Heart left ventricle (tissue), 16 donors: Measurements from ENCODE around the gene ZP4. TPM values are rescaled to one million over a fixed set of nuclear protein-coding genes. Genes with fewer than 3 reads are reported as not detected.

Experiments used
- ATAC-seq, 4 donors: fragments of 200-7000 bp; cut with Tn5 transposase; one replicate each; pipeline ENCODE4 v1.9.1; 2020 to 2022; ENCODE audit warnings: moderate library complexity in 4 of 4, mild to moderate bottlenecking in 3 of 4, moderate number of reproducible peaks in 1 of 4
- DNase-seq, 5 donors: peaks; one replicate each; pipeline ENCODE4 v3.0.0-alpha.2; 2020
- H3K27ac ChIP-seq, 12 donors: fragments of 200-600 bp; sonication (generic) in 4 of 12; one replicate each; pipeline versions ENCODE4 v1.5.0 to v1.8.0; 2016 to 2022; ENCODE audit warnings: mild to moderate bottlenecking in 2 of 12
- H3K27me3 ChIP-seq, 9 donors: fragments of 200-600 bp; sonication (generic) in 2 of 9; one replicate each; pipeline versions ENCODE4 v1.5.1 to v1.8.0; 2016 to 2022; ENCODE audit warnings: mild to moderate bottlenecking in 3 of 9
- H3K36me3 ChIP-seq, 9 donors: fragments of 200-600 bp; sonication (generic) in 2 of 9; one replicate each; pipeline versions ENCODE4 v1.5.0 to v1.8.0; 2018 to 2022; ENCODE audit warnings: mild to moderate bottlenecking in 2 of 9
- H3K4me1 ChIP-seq, 12 donors: fragments of 200-600 bp; sonication (generic) in 4 of 12; one replicate each; pipeline versions ENCODE4 v1.5.0 to v1.8.0; 2016 to 2022; ENCODE audit warnings: mild to moderate bottlenecking in 3 of 12
- H3K4me3 ChIP-seq, 12 donors: fragments of 200-600 bp; sonication (generic) in 4 of 12; one replicate each; pipeline versions ENCODE4 v1.5.0 to v1.8.0; 2017 to 2022; ENCODE audit warnings: mild to moderate bottlenecking in 9 of 12, moderate library complexity in 4 of 12
- H3K9me3 ChIP-seq, 12 donors: fragments of 200-600 bp; sonication (generic) in 4 of 12; one replicate each; pipeline versions ENCODE4 v1.5.0 to v1.8.0; 2016 to 2022; ENCODE audit warnings: mild to moderate bottlenecking in 1 of 12
- CTCF ChIP-seq, 12 donors: fragments of 200-600 bp; sonication (generic) in 4 of 12; IDR thresholded peaks; one replicate each; pipeline versions ENCODE4 v1.5.0 to v1.8.0; 2018 to 2022; ENCODE audit warnings: antibody characterized with exemption in 12 of 12, mild to moderate bottlenecking in 5 of 12
- POLR2A ChIP-seq, 2 donors: fragments of 450-650 bp; IDR thresholded peaks; one replicate each; pipeline ENCODE4 v1.6.1; 2017; ENCODE audit warnings: antibody characterized with exemption in 2 of 2, mild to moderate bottlenecking in 2 of 2, moderate library complexity in 2 of 2
- WGBS, 4 donors: extraction: QIAGEN DNeasy Blood & Tissue Kit in 2 of 4; methylation state at CpG; one replicate each; pipeline versions ENCODE4 v1.1.5 to v1.1.7; 2013 to 2018; 5-methylcytosine and 5-hydroxymethylcytosine counted together
- intact Hi-C, 10 donors: fragments of 100-400 bp; cut with DNase I; formaldehyde crosslinking; loops; one replicate each; pipeline versions ENCODE4 v1.11.1 to v1.14.2; 2022
- polyA plus RNA-seq, 2 donors: library from polyadenylated mRNA; stranded (reverse); fragments of 200-250 nt; gene quantifications; one replicate each; pipeline ENCODE4 v1.2.3, GENCODE V29; 2013
- total RNA-seq, 9 donors: library from RNA; depleted of rRNA in 2 of 9; stranded (reverse); fragments of >200 nt in 2 of 9; fragmentation: NEBNext Ultra II Directional in 3 of 9; extraction: Animal tissue kit (Norgen Biotek cat#: 25700) in 3 of 9; gene quantifications; one replicate each; pipeline versions ENCODE4 v1.1.0 to v1.2.4, GENCODE V29; 2016 to 2023
- donor health status: ischemic (EF 13 %, LVEDD 7.1; RV severe dilation, severe dysfunction).
- donor health status: healthy with polysubstance abuse.
- donor health status: DM: no; HTN: yes; CAD: no.
- donor health status: DM: no; HTN: no; CAD: no.
- donor health status: ischemic (EF 25% LVEDD 6.9; RV normal size, moderate dysfunction).
- donor health status: ischemic (EF 25% LVEDD 5.7; RV mildly dilated, moderate dysfunction).
- donor health status: healthy.
- donor health status: DM: yes; HTN: yes; CAD: no.
- donor health status: ischemic (EF 35%, LVEDD 5.7; RV mildly dilated, moderate dysfunction).
- donor health status: nonischemic (EF 11% LVEDD 7.7; RV severe dilation, severe dysfunction).
- donor health status: DM: yes; HTN: yes; CAD: no.
- donor health status: PGD.
- donor health status: ischemic (EF 29% LVEDD 5.4; RV normal size, mild dysfunction).
- donor health status: nonischemic (EF 23%, LVEDD 6.1; RV moderate dilation, normal function).

Gene ZP4
- total and polyA plus RNA-seq, 11 donors: not detected

GRCh38 chr1:237931581-237931980 is 40.9 kb upstream of the ZP4 start:
- no peak for DNase-seq
- no peak overlapping the region for H3K27ac ChIP-seq

GRCh38 chr1:237927198-237927597 is 36.5 kb upstream of the ZP4 start:
- intact Hi-C loops: no loop called here
- 87 to 92% (median 89%) methylated on average over 9 to 15 of the region's 15 CpGs for WGBS, 4 donors

More at GRCh38 chr1:237931581-237931980, 40.9 kb upstream of the ZP4 start:
- Histone ChIP-seq H3K9me3 (no peaks in the 10 kb centered on the region), H3K4me1 (no peaks in the 10 kb centered on the region), H3K4me3 (no peak overlapping the region), H3K36me3 (no peaks in the 10 kb centered on the region), H3K27me3 (peaks cover 0 to 5% (median 0%) of the 10 kb centered on the region in 9 donors)
- TF ChIP-seq CTCF (IDR thresholded peaks at IDR 0.05) (no peak), POLR2A (IDR thresholded peaks at IDR 0.05) (no peak)
- intact Hi-C loops: no loop called here
- WGBS, 4 donors: 22 to 27% (median 23%) methylated on average over 4 of the region's 4 CpGs
- no peak for ATAC-seq

GRCh38 chr1:237921306-237921705 is 30.6 kb upstream of the ZP4 start:
- DNase-seq: peak in 1 of 5 donors; percentile 42
- Histone ChIP-seq H3K27ac (no peak overlapping the region), H3K36me3 (no peaks in the 10 kb centered on the region), H3K4me1 (no peaks in the 10 kb centered on the region), H3K9me3 (no peaks in the 10 kb centered on the region), H3K4me3 (no peak overlapping the region), H3K27me3 (no peaks in the 10 kb centered on the region)
- no peak for ATAC-seq
- TF ChIP-seq POLR2A (IDR thresholded peaks at IDR 0.05) (no peak), CTCF (IDR thresholded peaks at IDR 0.05) (no peak)
- intact Hi-C loops: no loop called here

More at GRCh38 chr1:237927198-237927597, 36.5 kb upstream of the ZP4 start:
- TF ChIP-seq CTCF (IDR thresholded peaks at IDR 0.05): no peak
- TF ChIP-seq POLR2A (IDR thresholded peaks at IDR 0.05): no peak
- Histone ChIP-seq H3K27me3 (peaks cover 0 to 5% (median 0%) of the 10 kb centered on the region in 9 donors), H3K9me3 (no peaks in the 10 kb centered on the region), H3K4me3 (no peak overlapping the region), H3K4me1 (no peaks in the 10 kb centered on the region), H3K27ac (no peak overlapping the region), H3K36me3 (no peaks in the 10 kb centered on the region)
- DNase-seq (no peak), ATAC-seq (peak in 1 of 4 donors; percentile 22)

GRCh38 chr1:237913345-237913744 is 22.6 kb upstream of the ZP4 start:
- DNase-seq (no peak), ATAC-seq (no peak)
- no peaks in the 10 kb centered on the region for H3K27me3 ChIP-seq
- TF ChIP-seq CTCF (IDR thresholded peaks at IDR 0.05) (no peak), POLR2A (IDR thresholded peaks at IDR 0.05) (no peak)
- 88 to 89% (median 89%) methylated on average over 2 of the region's 2 CpGs for WGBS, 4 donors
- no peak overlapping the region for H3K27ac ChIP-seq
- no peak overlapping the region for H3K4me3 ChIP-seq
- no peaks in the 10 kb centered on the region for H3K4me1 ChIP-seq
- no peaks in the 10 kb centered on the region for H3K36me3 ChIP-seq
- intact Hi-C loops: no loop called here
- peaks cover 0 to 13% (median 0%) of the 10 kb centered on the region in 12 donors for H3K9me3 ChIP-seq
